ENCODE results near the gene LRBA. TPM values are rescaled to one million over a fixed set of nuclear protein-coding genes. Genes with fewer than 3 reads are reported as not detected.

The LRBA gene
- total RNA-seq, 1 donor from 2014 or later = 52.4 TPM

DNA sequence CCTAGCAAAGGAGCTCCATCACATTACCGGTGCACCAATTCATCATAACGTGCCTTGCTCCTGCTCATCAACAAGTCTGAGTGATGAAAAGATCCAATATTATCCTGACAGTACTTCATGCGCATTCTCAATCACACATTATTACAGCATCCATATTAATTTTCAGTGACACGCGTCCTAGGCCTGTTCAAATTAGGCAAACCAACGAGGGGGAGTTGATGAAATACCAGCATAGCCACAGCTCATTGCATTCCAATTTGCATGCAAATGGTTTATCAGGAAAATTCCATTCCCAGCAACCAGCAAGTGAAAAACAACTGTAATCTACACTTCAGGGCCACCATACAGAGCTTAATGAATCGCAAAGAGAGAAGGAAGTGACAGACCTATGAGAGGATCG lies 699.9 kb downstream of the LRBA start:
- no peak for DNase-seq

DNA sequence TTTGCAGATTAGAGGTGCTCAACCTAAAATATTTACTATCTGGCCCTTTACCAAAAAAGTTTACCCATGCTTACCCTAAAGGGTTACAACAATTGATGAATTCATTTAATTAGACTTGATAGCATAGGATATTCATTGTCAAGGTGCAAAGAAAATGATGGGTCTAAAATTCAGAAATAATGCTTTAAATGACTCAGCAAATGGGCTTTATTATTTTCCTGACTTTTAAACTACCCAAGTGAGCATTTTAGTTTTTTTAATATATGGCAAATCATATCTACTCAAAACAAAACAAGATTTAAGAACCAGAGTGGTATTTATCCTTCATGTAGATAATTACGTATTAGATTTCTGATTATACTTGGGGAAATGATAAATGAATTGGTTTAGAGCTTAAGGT lies 701.1 kb downstream of the LRBA start:
- no peak for DNase-seq

DNA sequence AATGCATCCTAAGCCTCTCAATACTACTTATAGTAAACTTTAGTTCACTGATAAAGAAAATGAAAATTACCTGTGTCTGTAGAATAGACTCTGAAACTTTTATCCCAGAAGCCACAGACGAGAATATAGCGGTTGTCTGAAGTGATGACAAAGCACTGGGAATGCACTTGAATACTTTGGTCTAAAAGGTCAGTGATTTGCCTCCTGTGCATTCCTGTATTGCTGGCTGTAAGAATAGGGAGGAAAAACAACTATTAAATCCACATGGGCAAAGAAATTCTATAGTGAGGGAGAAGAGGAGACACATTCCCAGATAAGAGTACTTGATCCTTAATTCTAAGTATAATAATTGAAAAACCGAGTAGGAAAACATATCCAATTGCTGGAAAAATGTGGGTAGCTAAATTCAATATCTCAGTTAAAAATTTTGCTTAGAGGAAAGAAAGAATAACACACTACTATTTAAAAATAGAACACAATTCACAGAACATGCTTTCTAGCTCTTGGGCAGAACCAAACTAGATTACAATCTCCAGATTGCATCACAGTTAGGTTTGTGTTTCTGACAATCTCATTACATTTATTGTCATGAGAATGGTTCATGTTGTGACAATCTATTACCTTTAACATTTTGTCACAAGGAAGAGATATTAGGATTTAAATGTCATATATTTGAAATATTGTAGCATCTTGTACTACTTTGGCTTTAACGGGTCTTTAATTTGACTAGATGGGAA lies 704.8 kb downstream of the LRBA start:
- DNase-seq = peak; percentile 35

DNA sequence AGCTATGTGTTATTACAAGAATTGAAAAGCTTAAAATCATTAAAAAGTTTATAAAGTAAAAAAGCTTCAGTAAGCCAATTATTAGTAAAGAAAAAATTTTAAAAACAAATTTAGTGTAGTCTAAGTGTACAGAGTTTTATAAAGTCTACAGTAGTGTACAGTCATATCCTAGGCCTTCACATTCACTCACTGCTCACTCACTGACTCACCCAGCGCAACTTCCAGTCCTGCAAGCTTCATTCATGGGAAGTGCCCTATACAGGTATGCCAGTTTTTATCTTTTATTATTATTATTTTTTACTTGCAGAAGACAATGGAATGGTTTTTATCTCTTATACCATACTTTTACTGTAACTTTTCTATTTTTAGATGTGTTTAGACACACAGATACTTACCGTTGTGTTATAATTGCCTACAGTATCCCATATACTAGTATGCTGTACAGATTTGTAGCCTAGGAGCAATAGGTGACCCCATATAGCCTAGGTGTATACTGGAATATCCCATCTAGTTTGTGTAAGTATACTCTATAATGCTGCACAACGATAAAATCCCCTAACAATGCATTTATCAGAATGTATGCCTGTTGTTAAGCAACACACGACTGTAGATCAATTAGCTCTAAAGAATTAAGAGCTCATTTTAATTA lies 706.1 kb downstream of the LRBA start:
- peak; percentile 68 for DNase-seq

DNA sequence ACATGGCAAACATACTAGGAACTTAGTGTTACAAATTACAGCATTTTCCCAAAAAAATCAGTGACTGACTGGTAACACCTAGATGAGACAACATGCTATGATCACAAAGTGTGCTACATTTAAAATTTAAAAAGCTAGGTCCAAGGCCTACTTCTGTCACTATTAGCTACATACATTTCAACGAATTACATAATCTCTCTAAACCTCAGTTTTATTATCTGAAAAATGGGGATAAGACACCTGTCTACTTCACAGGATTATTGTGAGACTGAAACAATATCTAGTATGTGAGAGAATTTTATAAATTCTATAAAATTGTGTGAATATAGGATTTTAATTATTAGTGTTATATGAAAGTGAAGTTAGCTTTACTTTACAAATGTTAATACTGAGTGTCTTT lies 708.4 kb downstream of the LRBA start:
- DNase-seq = no peak

DNA sequence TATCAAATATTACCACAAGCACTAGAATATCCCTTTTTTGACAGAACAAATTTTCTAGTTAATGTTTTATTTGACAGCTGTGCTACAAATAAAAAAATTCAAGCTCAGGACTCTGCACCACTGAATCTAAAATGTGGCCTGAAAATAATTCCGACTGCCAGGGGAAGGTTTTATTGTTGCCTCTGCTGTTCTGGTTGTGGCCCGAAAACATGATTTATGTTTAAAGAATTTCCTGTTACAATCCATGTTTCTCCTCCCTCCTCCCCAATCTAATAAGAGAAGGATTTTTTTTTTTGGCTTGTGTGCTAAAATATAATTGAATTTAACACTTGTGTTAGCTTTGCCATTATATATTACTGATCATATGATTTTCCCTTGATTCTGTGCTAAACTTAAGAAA lies 709.1 kb downstream of the LRBA start:
- peak; percentile 51 for DNase-seq

DNA sequence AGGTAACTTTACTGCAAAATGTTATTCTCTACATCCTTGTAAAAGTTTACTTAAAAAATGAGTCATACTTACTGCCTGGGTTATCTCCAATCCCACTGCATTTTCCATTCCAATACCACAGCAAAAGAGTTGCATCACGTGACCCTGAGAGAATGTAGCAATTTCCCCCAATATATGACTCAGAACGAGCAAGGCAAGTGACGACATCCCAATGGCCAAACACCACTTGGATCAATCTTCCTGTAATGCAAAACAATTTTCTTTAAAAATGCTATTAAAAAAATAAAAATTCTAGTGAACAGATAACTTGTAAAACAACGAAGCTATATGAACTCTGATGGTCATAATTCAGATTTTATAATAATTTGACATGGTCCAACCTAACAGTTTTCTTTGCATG lies 712.5 kb downstream of the LRBA start:
- peak; percentile 75 for DNase-seq

DNA sequence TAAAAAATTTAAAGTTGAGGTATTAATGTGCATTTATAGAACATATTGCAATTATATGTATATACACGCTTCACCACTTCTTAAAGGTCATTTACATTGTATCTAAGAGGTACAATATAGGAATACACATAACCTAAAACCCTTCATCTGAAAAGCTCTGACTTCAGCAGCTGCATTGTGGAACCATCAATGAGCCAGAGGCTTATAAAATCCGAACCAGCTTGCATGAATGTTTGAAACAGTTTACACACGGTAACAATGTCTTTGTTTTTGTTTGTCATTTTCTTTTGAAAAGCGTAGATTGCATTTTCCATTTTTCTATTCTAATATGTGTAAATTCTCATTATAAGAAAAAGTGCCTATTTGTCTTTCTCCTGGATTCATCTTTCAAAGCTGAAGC lies 715.3 kb downstream of the LRBA start:
- DNase-seq = no peak

DNA sequence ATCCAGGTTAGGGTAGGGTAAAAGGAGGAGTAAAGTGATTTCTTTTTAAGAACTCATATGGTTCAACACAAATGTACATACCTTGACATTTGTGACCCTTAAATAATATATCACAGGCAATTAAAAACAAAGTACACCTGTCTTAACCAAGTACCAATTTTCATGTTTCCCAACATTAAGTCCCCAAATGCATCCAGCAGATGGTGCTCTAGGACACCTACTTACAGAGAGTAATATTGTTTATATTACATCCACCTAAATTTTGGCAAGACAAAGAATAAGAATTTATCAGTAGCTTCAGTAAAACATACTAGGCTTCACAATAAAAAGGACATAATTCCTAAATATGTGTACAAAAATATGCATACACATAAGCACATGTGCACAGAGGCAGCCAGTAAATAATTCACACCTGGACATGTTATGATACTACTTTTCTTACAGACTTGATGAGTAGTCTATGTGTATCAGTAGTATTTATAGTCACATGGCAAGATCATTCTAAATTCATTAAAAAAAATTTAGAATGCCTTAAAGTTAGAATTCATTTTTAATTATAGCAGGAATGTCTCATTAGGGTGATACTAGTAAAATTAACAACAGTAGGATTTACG lies 717.1 kb downstream of the LRBA start:
- DNase-seq = peak; percentile 81

DNA sequence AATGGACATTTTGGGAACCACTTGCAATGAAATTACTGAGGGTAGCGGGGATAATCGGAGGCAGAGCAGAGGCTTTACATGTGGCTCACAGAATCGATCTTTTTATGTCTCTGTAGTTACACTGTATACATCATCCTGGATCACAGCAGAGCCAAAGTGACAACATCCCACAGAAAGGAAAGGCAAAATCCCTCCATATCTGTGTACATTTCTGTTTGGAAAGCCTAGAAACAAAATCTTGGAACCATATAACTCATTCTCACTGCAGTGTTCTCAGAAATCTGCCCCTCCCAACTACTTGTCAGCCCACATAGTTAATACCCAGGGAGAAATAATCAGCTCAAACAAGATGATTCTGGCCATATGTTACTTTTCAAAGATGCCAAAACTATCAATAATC lies 725.2 kb downstream of the LRBA start:
- DNase-seq = no peak

DNA sequence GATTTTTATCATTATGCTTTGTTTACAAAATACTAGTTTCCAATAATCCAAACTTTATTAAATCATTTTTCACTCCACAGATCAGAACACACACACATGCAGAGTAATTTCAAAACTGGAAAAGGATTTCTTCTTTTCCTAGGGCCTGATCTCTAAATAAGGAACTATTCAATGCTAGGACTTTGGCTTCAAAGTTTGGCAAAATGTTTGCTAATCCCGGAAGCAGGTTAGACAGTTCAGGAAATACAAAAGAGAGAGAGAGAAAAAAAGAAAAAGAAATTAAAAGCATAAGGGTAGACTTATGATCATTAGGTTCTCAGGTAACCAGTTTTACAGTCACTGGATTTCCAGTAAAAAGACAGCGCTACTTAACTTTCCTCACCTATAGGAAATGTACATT lies 725.9 kb downstream of the LRBA start:
- DNase-seq = no peak

DNA sequence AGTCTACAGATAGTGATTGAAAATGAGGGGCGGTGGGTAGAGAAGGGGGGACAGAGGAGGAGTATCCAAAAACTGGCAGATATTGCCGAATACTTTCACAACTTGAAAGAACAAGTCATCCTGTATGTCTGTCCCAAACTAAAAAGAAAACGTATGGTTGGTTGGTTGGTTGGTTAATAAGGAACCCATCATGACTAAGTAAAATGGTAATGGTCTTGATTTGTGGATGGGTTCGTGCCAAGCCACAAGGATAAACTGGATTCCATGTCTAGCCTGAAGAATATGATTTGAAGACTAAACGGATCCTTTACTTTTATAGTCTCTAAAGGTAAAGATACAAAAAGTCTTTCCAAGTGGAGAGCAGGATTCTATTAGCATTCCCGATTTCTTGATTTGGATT lies 728.4 kb downstream of the LRBA start:
- no peak for DNase-seq

DNA sequence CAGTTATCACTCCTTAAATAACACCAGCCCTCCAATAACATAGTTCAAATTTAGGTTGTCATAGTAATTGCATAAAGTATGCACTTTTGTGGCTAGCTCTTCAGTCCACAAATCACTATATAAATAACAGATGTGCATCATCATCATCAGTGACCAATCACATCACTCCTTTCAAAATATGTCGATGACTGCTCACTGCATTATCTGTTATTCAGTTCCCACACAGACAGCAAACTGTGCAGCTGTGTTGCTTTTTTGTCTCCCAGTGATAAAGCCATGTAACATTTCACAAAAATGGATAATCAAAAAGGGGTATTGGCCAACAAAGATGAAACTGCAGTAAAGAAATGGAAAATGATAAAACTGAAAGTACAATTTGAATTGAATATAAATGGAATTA lies 731.4 kb downstream of the LRBA start:
- DNase-seq = no peak

DNA sequence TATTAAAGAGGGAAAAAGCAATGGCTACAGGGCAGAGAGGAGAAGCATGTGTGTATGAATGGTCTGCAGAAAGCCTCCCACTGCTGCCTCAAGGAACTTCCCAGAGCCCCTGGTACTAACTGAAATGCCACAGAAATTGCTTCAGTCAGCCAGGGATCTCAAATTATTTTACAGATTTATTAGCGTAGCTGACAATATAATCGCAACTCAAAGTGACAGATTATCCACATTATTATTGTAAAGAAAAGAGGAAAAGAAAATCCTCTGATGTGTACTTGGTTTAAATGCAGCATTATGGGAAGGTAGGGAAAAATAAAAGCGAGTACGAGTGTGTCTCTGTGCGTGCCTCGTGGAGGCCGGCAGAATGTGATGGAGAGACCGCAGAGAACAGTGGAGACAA lies 734.1 kb downstream of the LRBA start:
- no peak for DNase-seq

DNA sequence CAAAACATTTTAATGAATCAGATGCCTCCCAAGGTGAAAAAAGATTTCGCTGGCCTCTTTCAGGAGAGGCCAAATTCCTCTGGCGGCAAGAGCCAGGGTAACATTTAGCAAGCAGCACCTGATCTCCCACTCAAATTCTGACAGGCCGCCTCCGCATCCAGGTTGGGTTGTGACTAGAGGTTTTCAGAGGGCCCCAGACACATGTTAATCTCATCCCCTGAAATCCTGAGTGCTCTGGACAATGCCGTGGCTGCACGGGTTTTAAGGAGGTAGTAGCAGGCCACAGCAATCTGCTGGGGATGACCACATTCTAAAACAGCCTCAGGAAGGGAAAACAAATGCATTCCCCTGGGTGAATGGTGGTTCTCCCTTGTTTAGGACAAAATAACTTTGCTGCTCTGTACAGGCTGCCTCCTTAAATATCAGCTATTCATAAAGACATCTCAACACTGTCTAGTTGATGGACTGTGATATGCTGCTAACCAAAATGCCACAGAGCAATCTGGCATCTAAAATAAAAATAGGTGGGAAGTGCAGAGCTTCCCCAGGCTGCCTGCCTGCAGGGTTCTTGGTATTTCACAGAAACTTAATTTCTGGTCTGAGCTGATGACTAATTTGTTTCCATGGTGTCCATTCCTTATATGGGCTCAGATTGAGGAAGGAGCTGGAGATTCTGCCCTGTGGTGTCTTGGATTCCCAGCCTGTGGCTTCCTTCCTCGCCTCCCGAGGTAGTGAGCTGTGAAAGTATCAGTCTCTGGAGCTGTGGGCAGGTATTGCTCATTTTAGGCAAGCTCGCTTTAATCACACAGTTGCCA lies 734.8 kb downstream of the LRBA start:
- DNase-seq = peak; percentile 57

DNA sequence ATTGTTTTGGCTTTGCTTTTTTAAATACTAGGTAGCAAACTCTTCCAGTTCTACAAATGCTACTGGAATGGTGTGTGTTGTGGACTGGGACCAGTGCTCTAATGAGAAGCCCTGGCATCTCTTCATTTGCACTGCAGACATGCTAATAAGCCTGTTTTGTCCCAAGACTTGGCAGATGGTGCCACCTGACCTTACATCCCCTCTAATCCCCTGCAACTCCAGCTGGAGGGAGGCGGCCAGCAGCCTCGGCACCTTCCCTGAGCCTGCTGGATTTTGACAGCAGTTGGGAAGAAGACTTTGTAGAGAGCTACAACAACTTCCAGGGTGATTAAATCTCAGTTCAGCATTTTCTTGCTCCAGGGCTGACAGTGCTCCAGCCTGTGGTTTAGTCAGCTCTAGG lies 736.9 kb downstream of the LRBA start:
- DNase-seq = no peak

DNA sequence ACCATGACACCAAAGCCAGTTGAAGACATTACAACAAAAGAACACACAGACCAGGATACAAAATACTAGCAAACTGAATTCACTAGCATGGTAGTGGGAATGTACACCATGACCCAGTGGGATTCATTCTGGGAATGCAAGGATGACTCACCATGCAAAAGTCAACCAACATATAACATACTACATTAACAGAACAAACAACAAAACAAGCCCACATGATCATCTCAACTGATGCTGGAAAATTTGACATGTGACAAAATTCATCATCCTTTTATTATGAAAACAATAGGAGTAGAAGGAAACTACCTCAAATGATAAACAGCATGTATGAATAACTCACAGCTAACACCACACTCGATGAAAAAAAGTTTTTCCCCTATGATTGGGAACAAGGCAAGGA lies 746.6 kb downstream of the LRBA start:
- DNase-seq = peak; percentile 41

DNA sequence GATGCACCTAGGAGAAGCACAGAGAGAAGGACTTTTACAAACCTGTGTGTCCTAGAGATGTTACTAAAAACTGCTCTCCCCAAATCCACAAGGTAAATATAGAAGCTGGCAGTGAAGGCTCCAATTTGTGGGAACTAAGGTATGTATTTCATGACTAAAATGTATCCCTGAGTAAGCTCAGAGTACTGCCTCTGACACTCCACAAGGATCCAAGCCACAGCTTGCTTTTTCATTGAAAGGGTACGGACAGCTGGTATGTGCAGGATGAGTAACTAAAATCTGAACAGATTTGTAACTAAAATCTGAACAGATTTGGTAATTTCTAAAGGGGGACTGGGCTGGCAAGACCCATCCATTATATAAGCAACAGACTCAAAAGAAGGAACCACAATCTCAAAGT lies 749.3 kb downstream of the LRBA start:
- no peak for DNase-seq

DNA sequence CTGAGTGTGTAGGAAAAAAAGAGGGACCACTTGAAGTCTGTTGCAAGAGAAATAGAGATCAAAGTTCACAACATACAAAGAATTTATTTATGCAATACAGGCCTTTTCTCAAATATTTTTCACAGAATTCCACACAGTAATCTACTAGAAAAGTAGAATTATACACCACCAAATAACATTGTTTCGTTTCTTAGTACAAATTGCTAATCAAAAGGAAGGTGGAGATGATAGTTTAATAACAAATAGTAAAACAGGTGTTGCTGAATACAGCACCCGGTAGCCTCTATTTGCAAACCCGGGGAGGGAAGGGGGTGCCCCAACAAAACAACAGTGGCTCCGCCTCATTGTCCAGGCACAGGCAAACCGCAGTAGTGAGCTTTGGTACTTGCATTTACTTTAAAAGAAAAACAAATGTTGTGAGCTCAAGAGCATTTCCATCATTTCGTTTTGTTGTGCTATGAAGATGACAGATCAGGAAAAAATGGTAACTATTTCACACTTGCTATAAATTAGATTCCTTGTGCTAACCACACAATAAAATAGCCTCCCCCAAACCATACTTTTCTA lies 750.4 kb downstream of the LRBA start:
- DNase-seq = no peak

DNA sequence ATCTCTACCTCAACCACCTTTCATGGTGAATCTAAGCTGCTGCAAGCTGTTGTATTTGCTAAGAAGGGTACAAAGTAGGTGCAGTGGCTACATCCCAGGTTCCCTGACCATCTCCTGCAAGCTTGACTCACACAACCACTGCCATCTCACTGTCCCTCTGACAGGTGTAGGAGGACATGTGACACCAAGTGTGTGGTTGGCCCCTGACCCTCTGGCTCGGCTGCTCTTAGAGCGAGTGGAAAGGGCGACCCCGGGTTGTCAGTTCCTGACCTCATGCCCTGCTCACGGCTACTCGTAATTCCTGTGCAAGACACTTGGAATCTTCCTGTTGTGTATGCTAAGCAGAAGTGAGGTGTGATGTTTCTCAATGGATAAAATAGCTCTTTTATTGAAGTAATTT lies 752.5 kb downstream of the LRBA start:
- DNase-seq = no peak

DNA sequence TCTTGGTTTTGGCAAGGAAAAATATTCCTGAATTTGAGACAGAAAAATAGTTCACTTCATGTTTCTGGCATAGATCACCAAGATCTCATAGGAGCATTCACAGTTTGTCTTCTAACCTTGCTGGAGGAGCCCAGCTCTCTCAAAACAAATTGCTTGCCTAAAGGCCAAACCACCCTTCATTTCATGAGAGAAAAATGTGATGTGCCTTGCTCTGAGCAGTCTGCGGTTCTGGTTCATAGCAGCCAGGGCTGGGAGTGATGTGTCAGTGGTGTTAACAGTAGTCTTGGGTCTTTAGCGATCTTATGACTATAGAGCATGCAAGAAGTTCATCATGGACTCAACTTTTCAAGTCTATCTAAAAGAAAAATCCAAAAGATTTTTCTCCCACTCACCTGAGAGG lies 753.5 kb downstream of the LRBA start:
- no peak for DNase-seq

DNA sequence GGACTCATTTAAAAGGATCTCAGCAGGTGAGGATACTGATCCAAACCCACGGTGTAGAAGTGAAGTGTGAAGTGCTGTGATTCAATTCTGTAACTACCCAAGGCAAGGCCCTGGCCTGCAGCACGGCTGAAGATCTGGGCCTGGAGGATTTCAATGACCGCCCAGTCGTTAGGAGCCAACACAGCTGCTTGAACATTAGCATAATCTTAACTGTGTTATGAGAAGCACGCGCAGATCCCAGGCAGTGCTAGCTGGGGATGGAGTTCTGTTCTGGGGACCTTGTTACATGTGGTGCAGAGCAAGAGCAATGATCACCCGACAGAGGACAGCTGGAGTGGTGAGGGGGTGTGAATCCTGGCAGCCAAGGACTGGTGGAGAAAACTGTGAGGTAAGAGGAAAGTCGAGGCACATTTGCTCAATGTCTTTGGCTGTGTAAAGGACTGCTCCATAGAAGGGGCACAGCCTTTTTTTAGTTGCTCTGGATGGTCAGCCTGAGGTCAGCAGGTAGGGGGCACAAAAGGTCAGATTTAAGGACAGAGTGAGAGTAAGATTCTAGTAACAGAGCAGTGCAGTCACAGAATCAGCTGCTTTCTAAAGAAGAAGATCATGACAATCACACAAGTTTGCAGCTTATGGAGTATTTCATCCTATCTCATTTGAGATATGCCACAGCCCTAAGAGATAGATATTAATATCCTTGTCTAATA lies 755.1 kb downstream of the LRBA start:
- no peak for DNase-seq

Measured in dermis blood vessel endothelial cell (primary cell).